K562 (cell line): ENCODE measurements around the gene MRPL40. TPM values are rescaled to one million over a fixed set of nuclear protein-coding genes. Genes with fewer than 3 reads are reported as not detected.

Source experiments
- CREBBP ChIP-seq: IDR thresholded peaks from one replicate; pipeline ENCODE4 v1.6.1; 2012; ENCODE audit warnings: low read depth, mild to moderate bottlenecking, control low read depth, inconsistent platforms, low read length
- CXXC5 ChIP-seq: fragments of 250-450 bp; sonication (Bioruptor Pico); IDR thresholded peaks from 2 replicates; pipeline ENCODE4 v1.8.0; 2022; ENCODE audit warnings: inconsistent platforms, mild to moderate bottlenecking, moderate library complexity
- ETV1 ChIP-seq: fragments of 450-650 bp; conservative IDR thresholded peaks from 2 replicates; pipeline ENCODE4 v1.6.1; 2016; ENCODE audit warnings: missing genetic modification characterization, control low read depth, low read depth, missing compliant biosample characterization
- GTF2E2 ChIP-seq: fragments of 200-800 bp; sonication (Bioruptor generic); IDR thresholded peaks from 2 replicates; pipeline ENCODE4 v1.6.1; 2016; ENCODE audit warnings: missing genetic modification characterization, missing compliant biosample characterization
- MBD1 ChIP-seq: fragments of 250-450 bp; sonication (Bioruptor Pico); IDR thresholded peaks from 2 replicates; pipeline ENCODE4 v1.8.0; 2022; ENCODE audit warnings: inconsistent platforms
- NCOA1 ChIP-seq: fragments of 450-650 bp; IDR thresholded peaks from 2 replicates; pipeline ENCODE4 v1.6.1; 2016; ENCODE audit warnings: low read depth
- NCOA2 ChIP-seq, 2 experiments: fragments of 450-650 bp; IDR thresholded peaks; 2 replicates each; pipeline ENCODE4 v1.6.1; 2018; ENCODE audit warnings: mild to moderate bottlenecking in 2 of 2, moderate library complexity in 1 of 2; ENCODE audit not compliant: partially characterized antibody in 2 of 2
- PTBP1 ChIP-seq: fragments of 200-400 bp; formaldehyde crosslinking; IDR thresholded peaks from 2 replicates; pipeline ENCODE4 v1.6.1; 2017; ENCODE audit warnings: low read depth, low read length
- SRSF3 ChIP-seq: fragments of 200-400 bp; formaldehyde crosslinking; IDR thresholded peaks from 2 replicates; pipeline ENCODE4 v1.6.1; 2016; ENCODE audit warnings: mild to moderate bottlenecking, low read length, moderate library complexity; ENCODE audit not compliant: insufficient read depth
- SUPT5H ChIP-seq: fragments of 450-650 bp; IDR thresholded peaks from 2 replicates; pipeline ENCODE4 v1.6.1; 2016
- TFAP4 ChIP-seq: sonication (generic); formaldehyde crosslinking; IDR thresholded peaks from 2 replicates; pipeline ENCODE4 v1.8.0; 2022; ENCODE audit warnings: missing genetic modification reagents, mild to moderate bottlenecking, moderate library complexity, borderline replicate concordance
- U2AF1 ChIP-seq: fragments of 200-400 bp; formaldehyde crosslinking; optimal IDR thresholded peaks from 2 replicates; pipeline ENCODE3; 2017; ENCODE audit warnings: mild to moderate bottlenecking, low read depth, low read length, moderate library complexity
- ZC3H4 ChIP-seq: sonication (generic); formaldehyde crosslinking; IDR thresholded peaks from 2 replicates; pipeline ENCODE4 v1.9.0; 2021; ENCODE audit warnings: missing genetic modification reagents, borderline replicate concordance
- ZKSCAN8 ChIP-seq: fragments of 200-800 bp; sonication (Bioruptor generic); IDR thresholded peaks from 2 replicates; pipeline ENCODE4 v1.6.1; 2016; ENCODE audit warnings: missing genetic modification characterization, missing compliant biosample characterization
- ZNF212 ChIP-seq: fragments of 450-650 bp; formaldehyde crosslinking; IDR thresholded peaks from 2 replicates; pipeline ENCODE4 v1.4.0; 2020; ENCODE audit warnings: mild to moderate bottlenecking
- ZNF699 ChIP-seq: fragments of 250-450 bp; sonication (Bioruptor Pico); IDR thresholded peaks from 2 replicates; pipeline ENCODE4 v1.8.0; 2021; ENCODE audit warnings: mild to moderate bottlenecking, moderate library complexity; ENCODE audit not compliant: insufficient replicate concordance
- ZZZ3 ChIP-seq: fragments of 450-650 bp; IDR thresholded peaks from 2 replicates; pipeline ENCODE4 v1.6.1; 2016; ENCODE audit warnings: antibody characterized with exemption, mild to moderate bottlenecking, moderate library complexity
- polyA plus RNA-seq, 8 experiments: library from polyadenylated mRNA; depleted of rRNA in 4 of 8; stranded (reverse) in 5 of 8; unstranded in 3 of 8; fragments of >200 nt; fragmentation: Nextera tagmentation in 2 of 8; fragmentation: Illumina TruSeq in 1 of 8; extraction: Ambion mirVana in 2 of 8; extraction: Trizol in 1 of 8; gene quantifications; 2 replicates each; pipeline versions ENCODE4 v1.2.1 to v1.2.3, GENCODE V29; 2011 to 2014; ENCODE audit warnings: inconsistent platforms in 1 of 8, missing spikeins in 1 of 8
- total RNA-seq, 7 experiments: library from RNA; depleted of rRNA in 6 of 7; stranded (reverse); fragments of >200 nt in 6 of 7; fragmentation: Illumina TruSeq in 2 of 7; extraction: Trizol in 2 of 7; gene quantifications; 2 replicates each; pipeline versions ENCODE4 v1.2.1 to v1.2.3, GENCODE V29; 2011 to 2021; ENCODE audit warnings: low replicate concordance in 1 of 7
- TF ChIP-seq, protein P1 (sequence below): fragments of 450-650 bp; IDR thresholded peaks from 2 replicates; pipeline ENCODE4 v1.6.1; 2016
- TF ChIP-seq, protein P2 (sequence below), 2 experiments: fragments of 150-350 bp in 1 of 2; IDR thresholded peaks; 2 replicates each; pipeline ENCODE4 v1.6.1; 2012 to 2016; ENCODE audit warnings: low read depth in 2 of 2, low read length in 2 of 2, mild to moderate bottlenecking in 1 of 2, moderate library complexity in 1 of 2

The MRPL40 gene
- total and polyA plus RNA-seq, 9 of the 15 experiments (the other 6 are each of a cell fraction or from before 2014, with no cell fraction given): 132 to 652 (median 208) TPM

DNA sequence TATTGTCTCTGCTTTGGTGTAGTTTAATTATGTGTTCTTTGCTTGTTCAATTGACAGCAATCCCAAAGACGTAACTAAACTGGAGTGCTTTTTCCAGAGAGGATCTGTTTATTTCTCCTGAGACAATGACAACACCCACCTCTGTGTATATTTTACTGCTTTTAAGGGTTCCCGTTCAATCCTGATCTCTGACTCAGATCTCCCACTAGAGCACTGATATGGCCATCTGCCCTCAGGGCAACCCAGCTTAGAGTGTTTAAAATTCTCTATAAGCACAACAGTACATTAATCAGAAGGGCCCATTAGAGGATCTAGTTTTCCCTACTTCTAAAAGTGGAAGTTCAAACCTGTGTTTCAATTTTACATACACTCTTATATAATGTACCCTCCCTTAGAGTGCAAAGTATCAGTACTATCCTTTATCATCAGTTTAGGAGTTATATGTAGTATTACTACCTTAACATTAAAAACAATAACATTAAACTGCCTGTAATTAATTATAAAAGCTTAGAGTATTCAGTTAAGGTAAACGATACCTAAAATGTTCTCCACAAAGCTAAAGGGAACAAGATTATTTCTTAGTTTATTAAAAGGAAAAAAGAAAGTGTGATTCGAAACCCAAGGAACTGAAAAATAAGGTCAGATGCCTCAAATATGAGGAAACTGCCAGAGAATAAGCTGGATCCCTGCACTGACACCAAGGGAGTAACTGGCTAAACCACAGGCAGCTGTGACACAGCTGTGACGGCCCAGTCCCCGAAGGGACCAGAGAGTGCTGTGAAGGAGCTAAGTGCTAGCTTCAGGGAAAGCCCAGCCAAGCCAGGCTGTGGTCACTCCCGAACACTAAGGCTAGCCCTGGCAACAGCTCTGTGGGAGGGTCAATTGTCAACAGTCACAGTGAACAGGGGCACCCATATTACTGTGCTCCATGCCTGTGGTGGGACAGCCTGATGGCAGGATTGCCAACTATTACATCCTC lies 31.4 kb downstream of the MRPL40 start (continued):
- TF ChIP-seq ZZZ3: no peak
- no peak for TF ChIP-seq NCOA1
- TF ChIP-seq ETV1 (tag): 0 out of 2 replicates have a peak, but pooled peaks have one; percentile 19
- no peak for TF ChIP-seq ZC3H4 (CRISPR knock-in tag)
- peak; percentile 39; the same call in 1 of the 2 replicates for TF ChIP-seq SUPT5H
- no peak for TF ChIP-seq CXXC5 (CRISPR knock-in tag)
- no peak for TF ChIP-seq ZNF699 (CRISPR knock-in tag)
- peak; percentile 65; the same call in 1 of the 2 replicates for TF ChIP-seq GTF2E2
- no peak for TF ChIP-seq ZNF212
- TF ChIP-seq, protein P1, sequence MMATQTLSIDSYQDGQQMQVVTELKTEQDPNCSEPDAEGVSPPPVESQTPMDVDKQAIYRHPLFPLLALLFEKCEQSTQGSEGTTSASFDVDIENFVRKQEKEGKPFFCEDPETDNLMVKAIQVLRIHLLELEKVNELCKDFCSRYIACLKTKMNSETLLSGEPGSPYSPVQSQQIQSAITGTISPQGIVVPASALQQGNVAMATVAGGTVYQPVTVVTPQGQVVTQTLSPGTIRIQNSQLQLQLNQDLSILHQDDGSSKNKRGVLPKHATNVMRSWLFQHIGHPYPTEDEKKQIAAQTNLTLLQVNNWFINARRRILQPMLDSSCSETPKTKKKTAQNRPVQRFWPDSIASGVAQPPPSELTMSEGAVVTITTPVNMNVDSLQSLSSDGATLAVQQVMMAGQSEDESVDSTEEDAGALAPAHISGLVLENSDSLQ: no peak
- TF ChIP-seq, protein P2, sequence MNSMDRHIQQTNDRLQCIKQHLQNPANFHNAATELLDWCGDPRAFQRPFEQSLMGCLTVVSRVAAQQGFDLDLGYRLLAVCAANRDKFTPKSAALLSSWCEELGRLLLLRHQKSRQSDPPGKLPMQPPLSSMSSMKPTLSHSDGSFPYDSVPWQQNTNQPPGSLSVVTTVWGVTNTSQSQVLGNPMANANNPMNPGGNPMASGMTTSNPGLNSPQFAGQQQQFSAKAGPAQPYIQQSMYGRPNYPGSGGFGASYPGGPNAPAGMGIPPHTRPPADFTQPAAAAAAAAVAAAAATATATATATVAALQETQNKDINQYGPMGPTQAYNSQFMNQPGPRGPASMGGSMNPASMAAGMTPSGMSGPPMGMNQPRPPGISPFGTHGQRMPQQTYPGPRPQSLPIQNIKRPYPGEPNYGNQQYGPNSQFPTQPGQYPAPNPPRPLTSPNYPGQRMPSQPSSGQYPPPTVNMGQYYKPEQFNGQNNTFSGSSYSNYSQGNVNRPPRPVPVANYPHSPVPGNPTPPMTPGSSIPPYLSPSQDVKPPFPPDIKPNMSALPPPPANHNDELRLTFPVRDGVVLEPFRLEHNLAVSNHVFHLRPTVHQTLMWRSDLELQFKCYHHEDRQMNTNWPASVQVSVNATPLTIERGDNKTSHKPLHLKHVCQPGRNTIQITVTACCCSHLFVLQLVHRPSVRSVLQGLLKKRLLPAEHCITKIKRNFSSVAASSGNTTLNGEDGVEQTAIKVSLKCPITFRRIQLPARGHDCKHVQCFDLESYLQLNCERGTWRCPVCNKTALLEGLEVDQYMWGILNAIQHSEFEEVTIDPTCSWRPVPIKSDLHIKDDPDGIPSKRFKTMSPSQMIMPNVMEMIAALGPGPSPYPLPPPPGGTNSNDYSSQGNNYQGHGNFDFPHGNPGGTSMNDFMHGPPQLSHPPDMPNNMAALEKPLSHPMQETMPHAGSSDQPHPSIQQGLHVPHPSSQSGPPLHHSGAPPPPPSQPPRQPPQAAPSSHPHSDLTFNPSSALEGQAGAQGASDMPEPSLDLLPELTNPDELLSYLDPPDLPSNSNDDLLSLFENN (IDR thresholded peaks at IDR 0.05; ENCODE audit: low read depth in 2 of 2, low read length in 2 of 2): 0 out of 4 replicates have a peak, but pooled peaks of 1 of the 2 experiments have one; percentile 21
- no peak for TF ChIP-seq ZKSCAN8 (CRISPR knock-in tag)
- TF ChIP-seq CREBBP: no peak
- TF ChIP-seq TFAP4 (CRISPR knock-in tag): peak; percentile 63; the same call in 1 of the 2 replicates
- no peak for TF ChIP-seq U2AF1
- TF ChIP-seq SRSF3: no peak
- no peak for TF ChIP-seq NCOA2 (IDR thresholded peaks at IDR 0.05; ENCODE audit: partially characterized antibody in 2 of 2)
- TF ChIP-seq PTBP1: no peak
- no peak for TF ChIP-seq MBD1 (CRISPR knock-in tag)
